HG03064 (cell line): ENCODE data around the gene ITGA2B.
"Not testable (repeated sequence)": the region's sequence is repeated elsewhere in the genome, so short reads cannot be mapped to it uniquely, and the experiment has no call there.

Source experiments
- ATAC-seq: cut with Tn5 transposase; IDR thresholded peaks from one replicate; pipeline ENCODE4 v1.9.1; 2021; ENCODE audit warnings: low read depth; ENCODE audit not compliant: unreplicated experiment

The ITGA2B gene

GRCh38 chr17:44372036-44372435 is 17.4 kb downstream of the ITGA2B start:
- no peak for ATAC-seq

GRCh38 chr17:44369414-44370023 is 19.9 kb downstream of the ITGA2B start:
- not testable (repeated sequence) for ATAC-seq

GRCh38 chr17:44368391-44369243 is 20.8 kb downstream of the ITGA2B start:
- ATAC-seq: not testable (repeated sequence)

GRCh38 chr17:44367231-44367979 is 22.0 kb downstream of the ITGA2B start:
- ATAC-seq: no peak

DNA sequence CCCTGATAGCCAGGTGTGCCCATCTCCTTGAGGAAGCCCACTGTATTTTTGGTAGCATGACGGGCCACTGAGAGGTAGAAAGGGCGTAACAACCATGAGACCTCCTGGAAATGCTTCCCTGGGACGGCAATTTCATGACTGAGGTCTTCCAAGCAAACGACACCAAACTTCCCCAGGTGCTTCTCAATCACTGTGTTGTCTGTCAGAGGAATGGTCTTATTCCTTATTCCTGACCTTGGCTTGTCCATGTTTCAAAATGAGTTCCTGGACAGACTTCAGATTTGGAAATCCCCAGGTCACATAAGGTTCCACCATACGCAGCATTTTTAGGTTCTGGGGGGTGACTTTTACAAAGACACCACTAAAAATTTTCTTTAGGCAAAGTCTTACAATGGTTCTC is 24.4 kb downstream of the ITGA2B start:
- ATAC-seq: not testable (repeated sequence)

- ATAC-seq: no peak
Observed at GRCh38 chr17:44363613-44364159, 25.8 kb downstream of the ITGA2B start, which contains the start of gene FAM171A2. Gene FAM171A2 (minus strand): TSS chr17:44363853. CDS start chr17:44363714, 139 bp downstream.

GRCh38 chr17:44362949-44363612 is 26.4 kb downstream of the ITGA2B start:
- ATAC-seq: no peak

DNA sequence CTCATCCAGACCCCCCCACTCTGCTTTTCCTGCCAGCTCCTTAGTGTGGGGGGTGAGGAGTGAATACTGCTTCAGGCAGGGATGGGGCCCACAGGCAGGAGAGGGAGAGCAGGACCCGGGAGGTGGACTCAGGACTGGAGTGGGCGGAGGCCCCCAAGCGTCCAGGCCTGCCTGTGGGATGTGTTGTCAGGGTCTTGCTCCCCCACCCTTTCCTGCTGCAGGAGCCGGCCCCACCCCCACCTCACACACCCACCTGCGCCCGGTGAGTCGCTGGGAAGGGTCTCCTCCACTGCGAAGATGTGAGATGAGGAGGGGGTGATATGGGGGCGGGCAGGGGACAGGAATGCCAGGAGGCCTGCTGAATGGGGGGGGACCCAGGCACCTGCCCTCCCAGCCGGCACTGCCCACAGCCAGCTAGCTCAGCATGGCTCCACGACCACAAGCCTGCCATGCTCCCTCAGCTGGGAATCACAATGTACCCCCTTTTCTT is 26.9 kb downstream of the ITGA2B start:
- no peak for ATAC-seq

DNA sequence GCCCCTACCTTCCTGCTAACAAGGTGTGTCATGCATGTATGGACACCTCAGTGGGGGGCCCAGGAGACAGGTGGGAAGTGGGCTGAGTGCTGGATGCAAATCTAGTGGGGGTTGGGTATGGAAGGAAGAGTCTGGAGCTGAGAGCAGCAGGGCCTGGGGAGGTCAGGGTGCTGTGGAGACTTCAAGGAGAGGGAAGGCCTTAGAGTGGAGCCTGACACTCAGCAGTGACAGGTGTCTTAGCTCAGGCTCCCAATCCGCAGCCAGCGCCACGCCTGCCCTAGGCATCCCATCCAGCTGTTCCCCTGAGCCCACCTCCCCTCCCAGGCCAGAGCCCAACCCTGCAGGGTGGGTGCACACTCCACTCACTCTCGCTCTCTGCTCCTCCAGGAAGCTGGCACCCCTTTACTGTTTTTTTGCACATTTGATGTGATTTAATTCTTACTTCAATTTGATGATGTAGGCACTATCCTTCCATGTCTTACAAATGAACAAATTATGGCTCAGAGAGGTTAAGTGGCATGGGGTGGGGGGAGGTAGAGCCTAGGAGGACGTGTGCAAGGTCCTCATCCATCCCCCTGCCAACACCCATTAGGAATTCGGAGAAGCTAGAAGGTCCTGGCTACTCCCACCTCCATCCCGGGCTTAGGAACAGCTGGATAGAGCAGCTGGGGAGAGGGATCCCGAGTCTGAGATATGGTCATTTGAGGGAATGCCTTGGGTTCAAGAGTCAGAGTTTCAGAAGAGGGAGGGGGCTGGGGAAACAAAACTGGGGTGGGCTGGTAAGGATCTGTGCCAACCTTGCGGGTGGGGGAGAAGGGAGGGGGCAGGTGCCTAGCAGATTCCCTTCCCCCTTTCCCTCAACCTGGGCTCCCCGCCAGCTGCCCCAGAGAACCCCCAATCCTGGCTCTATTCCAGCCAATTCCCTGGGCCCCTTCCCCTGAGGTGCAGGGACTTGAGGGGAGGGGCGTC is 27.9 kb downstream of the ITGA2B start:
- no peak for ATAC-seq

DNA sequence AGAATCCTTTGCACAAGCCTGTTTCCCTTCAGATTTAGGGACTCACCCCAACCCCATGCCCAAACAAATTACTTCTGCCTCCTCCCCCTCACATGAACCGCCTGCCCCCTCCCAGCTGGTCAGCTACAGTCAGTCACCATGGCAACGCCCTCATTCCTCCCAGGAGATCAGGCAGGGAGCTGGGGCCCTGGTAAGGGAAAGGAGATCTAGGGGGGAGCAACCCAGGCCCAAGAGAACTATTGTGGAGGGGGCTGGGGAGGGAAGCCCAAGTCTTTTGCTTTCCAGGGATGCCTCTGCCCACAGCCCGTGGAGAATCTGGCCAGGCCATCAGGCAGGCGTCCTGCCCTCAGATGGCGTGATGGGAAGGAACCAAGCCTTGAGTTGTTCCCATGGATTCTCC is 28.6 kb downstream of the ITGA2B start:
- no peak for ATAC-seq

DNA sequence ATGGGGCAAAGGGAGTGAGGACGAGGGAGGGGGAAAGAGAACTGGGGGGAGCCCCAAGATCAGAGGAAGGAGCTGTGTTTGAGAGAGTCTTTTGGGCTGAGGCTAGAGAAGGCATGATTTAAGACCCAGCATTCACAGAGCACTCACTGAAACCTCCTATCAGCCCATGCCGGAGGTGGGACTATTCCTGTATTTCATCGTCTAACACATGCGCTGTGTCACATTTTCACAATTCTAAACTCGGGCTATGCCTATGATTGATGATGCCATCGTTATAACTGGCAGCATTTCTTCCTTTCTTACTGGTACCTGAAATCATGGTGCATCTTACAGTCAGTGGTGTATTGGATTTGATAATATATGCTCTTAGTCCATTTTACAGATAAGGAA is 29.3 kb downstream of the ITGA2B start:
- no peak for ATAC-seq

- no peak for ATAC-seq
Observed at GRCh38 chr17:44359458-44360143, 29.8 kb downstream of the ITGA2B start.

DNA sequence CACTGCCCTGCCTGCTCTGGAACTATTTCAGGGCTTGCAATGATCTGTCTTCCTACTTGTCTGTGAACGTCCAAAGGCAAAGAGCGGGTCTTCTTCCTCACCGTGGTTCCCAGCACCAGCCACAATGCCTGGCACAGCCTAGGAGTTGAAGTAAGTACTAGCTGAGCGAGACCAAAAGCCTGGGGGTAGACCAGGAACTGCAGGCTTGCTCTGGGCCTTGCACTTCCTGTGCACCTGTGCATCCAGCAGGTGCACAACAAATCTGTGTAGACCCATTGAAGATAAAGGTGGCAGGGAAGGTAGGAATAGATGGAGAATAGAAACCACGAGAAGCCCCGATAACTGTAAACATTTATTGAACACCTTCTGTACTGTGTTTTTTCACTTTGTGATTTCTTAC is 30.4 kb downstream of the ITGA2B start:
- ATAC-seq: no peak

- no peak for ATAC-seq
Observed at GRCh38 chr17:44358066-44358465, 31.4 kb downstream of the ITGA2B start.

- ATAC-seq: no peak
Observed at GRCh38 chr17:44356241-44356640, 33.2 kb downstream of the ITGA2B start.

DNA sequence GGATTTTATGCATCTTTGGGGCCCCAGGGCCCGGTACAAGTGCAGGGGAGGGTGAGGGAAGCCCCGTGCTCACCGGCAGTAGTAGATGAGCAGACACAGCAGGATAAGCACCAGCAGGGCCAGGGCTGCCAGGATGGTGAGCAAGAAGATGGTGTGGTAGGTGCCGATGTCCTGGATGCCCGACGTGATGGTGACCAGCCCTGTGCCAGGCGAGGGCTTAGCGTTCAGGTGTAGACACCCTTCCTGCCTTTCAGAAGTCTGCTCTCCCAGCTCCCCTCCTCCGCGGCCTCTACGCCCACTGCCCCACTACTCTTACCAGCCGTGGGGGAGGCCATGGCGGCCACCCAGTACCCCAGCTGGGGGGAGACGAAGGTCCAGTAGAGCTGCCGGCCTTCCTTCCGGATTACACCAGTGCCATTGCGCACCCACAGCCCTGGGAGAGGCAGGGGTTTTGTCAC is 33.8 kb downstream of the ITGA2B start:
- ATAC-seq: no peak

DNA sequence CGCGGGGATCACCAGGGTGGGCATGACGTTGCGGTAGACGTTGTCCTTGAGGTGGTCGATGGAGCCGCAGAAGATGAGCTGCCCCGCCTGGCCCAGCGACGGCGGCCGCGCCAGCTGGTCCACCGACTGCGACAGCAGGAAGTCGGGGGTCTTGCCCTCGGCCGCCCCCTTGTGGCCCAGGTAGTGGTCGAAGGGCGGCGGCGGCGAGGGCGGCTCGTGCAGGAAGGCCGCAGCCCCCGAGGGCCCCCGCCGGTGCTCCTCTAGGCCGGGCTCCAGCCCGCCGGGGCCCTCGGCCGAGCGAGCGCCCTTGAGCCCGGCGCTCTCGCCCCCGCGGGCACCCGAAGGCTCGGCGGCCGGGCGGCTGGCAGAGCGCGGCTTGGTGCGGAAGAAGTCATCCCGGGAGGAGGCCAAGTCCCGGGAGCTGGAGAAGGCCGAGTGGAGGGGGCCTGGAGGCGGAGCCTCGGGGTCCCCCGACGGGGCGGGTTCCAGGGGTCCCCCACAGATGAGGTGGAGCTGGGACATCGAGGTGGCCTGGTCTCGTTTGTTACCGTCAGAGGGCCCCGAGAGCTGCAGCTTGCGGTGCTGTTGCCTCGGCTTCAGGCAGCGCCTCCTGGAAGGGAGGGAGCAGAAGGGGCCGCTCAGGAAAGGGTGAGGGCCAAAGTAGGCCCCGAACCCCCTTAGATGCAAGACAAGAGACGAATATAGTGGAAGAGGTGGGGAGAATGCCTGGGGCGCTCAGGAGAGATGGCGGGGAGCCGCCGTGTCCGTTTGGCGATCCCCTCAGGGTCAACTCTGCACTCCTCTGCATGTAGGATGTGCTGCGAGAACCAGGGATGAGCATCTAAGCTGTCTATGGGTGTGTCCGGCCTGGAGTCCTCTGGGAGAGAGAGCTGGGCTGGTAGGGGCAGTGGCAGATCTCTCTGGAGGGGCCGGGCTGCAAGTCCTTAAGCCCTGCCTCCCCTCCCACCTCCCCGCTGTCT is 34.6 kb downstream of the ITGA2B start:
- ATAC-seq: no peak
